ENCODE data around the gene PRICKLE2. TPM values are rescaled to one million over a fixed set of nuclear protein-coding genes. Genes with fewer than 3 reads are reported as not detected.

The PRICKLE2 gene
- total RNA-seq, 8 experiments from 2014 or later, result 2.1 to 43.1 (median 12.0) TPM

- Histone ChIP-seq H3K4me3 (no peak overlapping the region), H3K4me1 (replicated peaks in 1 of 2) (peaks cover 12 to 26% of the 10 kb centered on the region in 2 donors), H3K27ac (peak overlapping the region; percentile 0 to 33)
- peak; percentile 36 to 94 (median 88) for ATAC-seq (replicated peaks in 6 of 8)
- 0 to 100% (median 72%) methylated on average over 1 to 4 of the region's 5 CpGs; no CpG with 5 or more reads in 2 of the 10 experiments for WGBS, 10 experiments
- in situ Hi-C loops (cut with MboI; ENCODE audit: low pct_unique_long_range_greater_than_20kb in 2 of 9, low sequenced_read_pairs in 9 of 9, unreplicated experiment in 9 of 9), result no loop called here
These were observed 81.7 kb downstream of the PRICKLE2 start for GRCh38 chr3:64143409-64144130.

GRCh38 chr3:64141476-64141875 lies 83.8 kb downstream of the PRICKLE2 start:
- peak in 1 of 8 experiments; percentile 18 for ATAC-seq (replicated peaks in 6 of 8)
- H3K4me3 ChIP-seq, result no peak overlapping the region
- in situ Hi-C loops (cut with MboI; ENCODE audit: low pct_unique_long_range_greater_than_20kb in 2 of 9, low sequenced_read_pairs in 9 of 9, unreplicated experiment in 9 of 9), result no loop called here
- WGBS, 10 experiments, result 0 to 100% (median 82%) methylated on average over 1 to 3 of the region's 3 CpGs; no CpG with 5 or more reads in 2 of the 10 experiments
- no peak overlapping the region for H3K27ac ChIP-seq
- peaks cover 24 to 32% of the 10 kb centered on the region in 2 donors for H3K4me1 ChIP-seq (replicated peaks in 1 of 2)

- Histone ChIP-seq H3K4me1 (replicated peaks in 1 of 2) (peaks cover 24 to 32% of the 10 kb centered on the region in 2 donors), H3K4me3 (no peak overlapping the region), H3K27ac (no peak overlapping the region)
- in situ Hi-C loops (cut with MboI; ENCODE audit: low pct_unique_long_range_greater_than_20kb in 2 of 9, low sequenced_read_pairs in 9 of 9, unreplicated experiment in 9 of 9), result no loop called here
- WGBS, 10 experiments, result 35 to 100% (median 100%) methylated on average over 1 to 4 of the region's 4 CpGs; no CpG with 5 or more reads in 3 of the 10 experiments
- no peak for ATAC-seq (replicated peaks in 6 of 8)
These were observed 84.6 kb downstream of the PRICKLE2 start for GRCh38 chr3:64140651-64141050.

DNA sequence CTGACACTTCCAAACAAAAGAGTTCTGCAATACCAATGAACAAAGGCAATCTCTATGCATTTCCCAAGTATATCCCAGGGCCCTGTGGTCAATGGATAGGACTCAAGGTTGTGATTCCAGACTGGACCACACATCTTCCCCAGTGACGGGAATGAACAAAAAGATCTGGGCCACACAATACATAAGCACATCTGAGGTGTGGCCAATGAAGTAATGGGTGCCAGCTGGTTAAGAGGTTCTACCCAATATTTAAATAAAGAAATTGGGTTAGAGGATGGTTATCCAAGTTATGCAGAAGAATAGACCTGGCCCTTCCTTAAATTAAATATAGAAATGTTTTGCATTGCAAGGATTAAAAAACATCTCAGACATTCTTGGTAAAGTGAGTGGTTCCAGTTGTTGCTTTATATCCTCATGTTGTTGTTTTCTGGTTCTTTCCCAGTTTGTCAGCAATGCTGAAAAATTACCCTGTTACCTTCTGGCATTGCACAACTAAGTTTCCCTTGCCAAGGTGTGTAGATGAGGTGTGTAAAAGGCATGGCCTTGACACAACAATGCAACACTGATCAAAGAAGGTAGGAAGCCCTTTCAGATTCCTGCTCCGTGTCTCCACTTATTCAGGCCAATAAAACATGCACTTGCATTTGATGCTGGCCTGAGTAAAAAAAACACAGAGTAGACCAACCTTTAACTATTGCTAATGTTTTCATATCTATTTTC lies 86.5 kb downstream of the PRICKLE2 start:
- H3K4me1 ChIP-seq (replicated peaks in 1 of 2), result peaks cover 19 to 20% of the 10 kb centered on the region in 2 donors
- H3K27ac ChIP-seq, result no peak overlapping the region
- in situ Hi-C loops (cut with MboI; ENCODE audit: low pct_unique_long_range_greater_than_20kb in 2 of 9, low sequenced_read_pairs in 9 of 9, unreplicated experiment in 9 of 9), result no loop called here
- ATAC-seq (replicated peaks in 6 of 8), result peak in 1 of 8 experiments; percentile 20
- H3K4me3 ChIP-seq, result no peak overlapping the region
- 47 to 100% (median 75%) methylated on average over 1 to 2 of the region's 2 CpGs; no CpG with 5 or more reads in 3 of the 10 experiments for WGBS, 10 experiments

DNA sequence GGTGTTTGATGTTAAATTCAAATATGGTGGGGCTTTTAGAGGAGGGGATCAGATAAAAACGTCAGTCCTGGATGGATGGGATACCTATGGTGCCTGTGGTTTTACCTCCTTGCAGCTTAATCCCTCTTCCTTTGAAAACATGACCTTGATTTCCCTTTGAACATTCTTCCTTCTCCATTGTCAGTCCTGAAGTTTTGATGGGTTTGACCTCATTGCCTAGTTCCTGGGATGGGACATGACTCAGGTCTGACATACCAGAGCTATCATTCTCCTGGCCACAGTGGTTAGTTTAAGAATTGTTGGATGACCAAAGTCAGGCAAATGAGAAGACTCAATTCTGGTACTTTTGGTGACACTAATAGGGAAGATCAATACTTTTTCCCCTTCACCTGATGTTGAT lies 87.2 kb downstream of the PRICKLE2 start:
- Histone ChIP-seq H3K4me1 (replicated peaks in 1 of 2) (peaks cover 13 to 18% of the 10 kb centered on the region in 2 donors), H3K27ac (no peak overlapping the region), H3K4me3 (no peak overlapping the region)
- ATAC-seq (replicated peaks in 6 of 8), result no peak
- in situ Hi-C loops (cut with MboI; ENCODE audit: low pct_unique_long_range_greater_than_20kb in 2 of 9, low sequenced_read_pairs in 9 of 9, unreplicated experiment in 9 of 9), result no loop called here
- WGBS, 10 experiments, result 20 to 78% (median 54%) methylated on average over 1 of the region's 1 CpG; no CpG with 5 or more reads in 6 of the 10 experiments

GRCh38 chr3:64134882-64135281 lies 90.4 kb downstream of the PRICKLE2 start:
- ATAC-seq (replicated peaks in 6 of 8), result no peak
- in situ Hi-C loops (cut with MboI; ENCODE audit: low pct_unique_long_range_greater_than_20kb in 2 of 9, low sequenced_read_pairs in 9 of 9, unreplicated experiment in 9 of 9), result no loop called here
- Histone ChIP-seq H3K4me3 (no peak overlapping the region), H3K27ac (no peak overlapping the region), H3K4me1 (replicated peaks in 1 of 2) (peaks cover 12 to 17% of the 10 kb centered on the region in 2 donors)
- 55 to 83% (median 72%) methylated on average over 1 to 3 of the region's 3 CpGs; no CpG with 5 or more reads in 1 of the 10 experiments for WGBS, 10 experiments

DNA sequence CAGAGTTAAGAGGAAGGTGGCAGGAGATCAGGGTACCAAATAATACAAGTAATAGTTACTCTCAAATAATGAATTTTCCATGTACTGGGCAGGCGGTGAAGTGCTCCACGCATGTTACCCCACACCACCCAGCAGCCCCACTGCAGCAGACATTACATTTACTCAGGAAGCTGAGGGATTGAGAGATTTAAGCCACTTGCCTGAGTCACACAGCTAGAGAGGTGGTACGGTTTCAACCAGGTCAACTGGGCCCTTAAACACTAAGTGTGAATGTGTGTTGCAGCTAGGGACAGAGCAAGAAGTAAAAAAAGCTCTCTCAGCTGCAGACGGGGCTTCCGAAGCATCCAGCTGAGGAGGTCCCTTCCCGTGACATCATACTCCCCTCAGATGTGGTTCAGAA lies 91.3 kb downstream of the PRICKLE2 start:
- no peak overlapping the region for H3K4me3 ChIP-seq
- no peak overlapping the region for H3K27ac ChIP-seq
- in situ Hi-C loops (cut with MboI; ENCODE audit: low pct_unique_long_range_greater_than_20kb in 2 of 9, low sequenced_read_pairs in 9 of 9, unreplicated experiment in 9 of 9), result no loop called here
- H3K4me1 ChIP-seq (replicated peaks in 1 of 2), result peaks cover 12 to 16% of the 10 kb centered on the region in 2 donors
- no peak for ATAC-seq (replicated peaks in 6 of 8)
- 79 to 100% (median 92%) methylated on average over 1 to 4 of the region's 6 CpGs; no CpG with 5 or more reads in 4 of the 10 experiments for WGBS, 10 experiments

- no peak for ATAC-seq (replicated peaks in 6 of 8)
- in situ Hi-C loops (cut with MboI; ENCODE audit: low pct_unique_long_range_greater_than_20kb in 2 of 9, low sequenced_read_pairs in 9 of 9, unreplicated experiment in 9 of 9), result no loop called here
- peaks cover 11 to 12% of the 10 kb centered on the region in 2 donors for H3K4me1 ChIP-seq (replicated peaks in 1 of 2)
- no peak overlapping the region for H3K4me3 ChIP-seq
- H3K27ac ChIP-seq, result no peak overlapping the region
- WGBS, 10 experiments, result 20 to 80% (median 76%) methylated on average over 2 of the region's 2 CpGs; no CpG with 5 or more reads in 6 of the 10 experiments
These were observed 92.0 kb downstream of the PRICKLE2 start for GRCh38 chr3:64133272-64133671.

DNA sequence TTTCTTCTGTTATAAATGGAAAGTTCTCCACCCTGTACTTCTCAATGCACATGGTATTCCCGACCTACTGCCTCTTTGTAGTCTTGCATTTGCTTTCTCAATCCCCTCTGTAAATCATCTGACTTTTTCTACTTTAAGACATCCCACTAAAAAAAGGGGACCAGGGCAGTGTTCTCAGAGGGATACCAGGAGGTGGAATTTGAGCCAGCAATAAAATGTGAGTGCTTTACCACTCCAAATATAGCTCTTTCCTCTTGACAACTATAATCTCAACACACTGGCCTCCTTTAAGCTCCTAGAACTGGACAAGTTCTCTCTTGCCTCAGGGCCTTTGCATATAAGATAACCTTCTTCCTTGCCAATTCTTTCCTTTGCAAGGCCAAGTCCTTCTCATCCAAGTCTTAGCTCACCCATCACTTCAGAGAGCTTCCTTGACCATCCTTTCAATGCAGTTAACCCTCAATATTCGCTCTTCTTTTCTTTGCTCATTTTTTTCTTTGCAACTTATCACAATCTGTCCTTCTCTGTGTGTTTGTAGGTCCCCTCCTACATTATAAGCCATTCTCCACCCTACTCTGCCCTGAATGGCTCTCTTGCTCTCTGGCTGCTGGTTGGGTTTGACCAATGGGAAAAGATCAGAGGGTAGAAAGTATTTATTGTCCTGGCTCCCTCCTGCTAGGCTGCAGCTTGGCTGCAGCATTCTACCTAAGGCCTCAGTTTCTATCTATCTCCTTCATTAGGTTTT lies 93.4 kb downstream of the PRICKLE2 start:
- in situ Hi-C loops (cut with MboI; ENCODE audit: low pct_unique_long_range_greater_than_20kb in 2 of 9, low sequenced_read_pairs in 9 of 9, unreplicated experiment in 9 of 9), result no loop called here
- Histone ChIP-seq H3K4me1 (replicated peaks in 1 of 2) (peaks cover 0 to 6% of the 10 kb centered on the region in 2 donors), H3K4me3 (no peak overlapping the region), H3K27ac (no peak overlapping the region)
- peak in 3 of 8 experiments; percentile 57 to 90 (median 89) for ATAC-seq (replicated peaks in 6 of 8)
- WGBS, 10 experiments, result 41 to 100% (median 79%) methylated on average over 1 to 2 of the region's 2 CpGs; no CpG with 5 or more reads in 2 of the 10 experiments

DNA sequence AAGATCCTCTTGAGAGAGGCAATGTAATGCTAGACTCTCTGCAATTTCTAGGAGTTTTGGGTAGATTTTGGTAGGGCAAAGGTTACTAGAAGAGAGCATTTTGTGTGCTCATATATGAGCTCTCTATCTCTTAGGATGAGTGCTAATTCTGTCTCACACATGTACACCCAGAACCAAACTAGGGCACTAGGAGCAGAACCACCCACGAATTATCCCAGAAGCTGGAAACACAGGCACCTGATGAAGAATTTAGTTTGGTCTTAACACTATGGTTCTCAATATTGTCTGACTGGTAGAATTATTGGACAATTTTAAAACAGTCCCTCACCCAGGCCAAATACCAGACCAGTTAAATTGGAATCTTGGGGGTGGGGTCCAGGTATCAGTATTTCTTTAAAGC lies 94.8 kb downstream of the PRICKLE2 start:
- WGBS, 10 experiments, result 100% methylated on average over 1 of the region's 1 CpG; no CpG with 5 or more reads in 7 of the 10 experiments
- ATAC-seq (replicated peaks in 6 of 8), result no peak
- in situ Hi-C loops (cut with MboI; ENCODE audit: low pct_unique_long_range_greater_than_20kb in 2 of 9, low sequenced_read_pairs in 9 of 9, unreplicated experiment in 9 of 9), result no loop called here

GRCh38 chr3:64129581-64129980 lies 95.7 kb downstream of the PRICKLE2 start:
- no peak for ATAC-seq (replicated peaks in 6 of 8)
- 40 to 100% (median 83%) methylated on average over 1 to 2 of the region's 2 CpGs; no CpG with 5 or more reads in 5 of the 10 experiments for whole genome bisulfite sequencing, 10 experiments

More for the DNA sequence above, 94.8 kb downstream of the PRICKLE2 start:
- no peak overlapping the region for H3K4me3 ChIP-seq
- peaks cover 0 to 5% of the 10 kb centered on the region in 2 donors for H3K4me1 ChIP-seq (replicated peaks in 1 of 2)
- no peak overlapping the region for H3K27ac ChIP-seq

GRCh38 chr3:64129106-64129505 lies 96.2 kb downstream of the PRICKLE2 start:
- 64 to 100% (median 83%) methylated on average over 1 to 4 of the region's 4 CpGs for WGBS, 10 experiments
- peaks cover 0 to 5% of the 10 kb centered on the region in 2 donors for H3K4me1 ChIP-seq (replicated peaks in 1 of 2)
- no peak overlapping the region for H3K27ac ChIP-seq
- no peak for ATAC-seq (replicated peaks in 6 of 8)
- H3K4me3 ChIP-seq, result no peak overlapping the region
- in situ Hi-C loops (cut with MboI; ENCODE audit: low pct_unique_long_range_greater_than_20kb in 2 of 9, low sequenced_read_pairs in 9 of 9, unreplicated experiment in 9 of 9), result no loop called here

More at GRCh38 chr3:64129581-64129980, 95.7 kb downstream of the PRICKLE2 start:
- peaks cover 0 to 5% of the 10 kb centered on the region in 2 donors for H3K4me1 ChIP-seq (replicated peaks in 1 of 2)
- H3K4me3 ChIP-seq, result no peak overlapping the region
- in situ Hi-C loops (cut with MboI; ENCODE audit: low pct_unique_long_range_greater_than_20kb in 2 of 9, low sequenced_read_pairs in 9 of 9, unreplicated experiment in 9 of 9), result no loop called here
- no peak overlapping the region for H3K27ac ChIP-seq

All from motor neuron (in vitro differentiated cells).